HG02885 (cell line): ENCODE results near the gene SLITRK3.

Experiments
- ATAC-seq: cut with Tn5 transposase; IDR thresholded peaks from one replicate; pipeline ENCODE4 v1.9.1; 2021; ENCODE audit warnings: mild to moderate bottlenecking; ENCODE audit not compliant: unreplicated experiment, poor library complexity

SLITRK3 gene

GRCh38 chr3:165195640-165196576 lies at the start of gene SLITRK3:
Gene SLITRK3 (minus strand): TSS chr3:165196384. CDS start chr3:165190830, 5,554 bp downstream.
- ATAC-seq = no peak

DNA sequence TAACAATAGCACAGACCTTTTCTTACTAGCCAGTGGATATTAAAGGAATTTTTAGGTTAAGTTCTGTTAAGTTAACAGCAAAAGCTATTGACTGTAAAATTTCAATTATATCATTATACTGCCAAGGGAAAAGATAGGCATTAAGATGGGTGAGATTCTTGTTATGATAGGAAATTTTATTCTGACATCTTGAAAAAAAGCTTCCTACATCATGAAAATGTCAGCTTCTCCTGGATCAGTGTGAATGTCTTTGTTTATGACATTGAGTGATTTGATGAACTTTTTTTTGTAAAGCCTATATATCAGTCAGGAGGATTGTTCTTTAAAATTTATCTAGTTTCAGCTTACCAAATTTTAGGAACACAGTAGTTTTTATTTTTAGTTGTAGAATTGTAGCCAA lies 47.4 kb upstream of the SLITRK3 start:
- no peak for ATAC-seq

DNA sequence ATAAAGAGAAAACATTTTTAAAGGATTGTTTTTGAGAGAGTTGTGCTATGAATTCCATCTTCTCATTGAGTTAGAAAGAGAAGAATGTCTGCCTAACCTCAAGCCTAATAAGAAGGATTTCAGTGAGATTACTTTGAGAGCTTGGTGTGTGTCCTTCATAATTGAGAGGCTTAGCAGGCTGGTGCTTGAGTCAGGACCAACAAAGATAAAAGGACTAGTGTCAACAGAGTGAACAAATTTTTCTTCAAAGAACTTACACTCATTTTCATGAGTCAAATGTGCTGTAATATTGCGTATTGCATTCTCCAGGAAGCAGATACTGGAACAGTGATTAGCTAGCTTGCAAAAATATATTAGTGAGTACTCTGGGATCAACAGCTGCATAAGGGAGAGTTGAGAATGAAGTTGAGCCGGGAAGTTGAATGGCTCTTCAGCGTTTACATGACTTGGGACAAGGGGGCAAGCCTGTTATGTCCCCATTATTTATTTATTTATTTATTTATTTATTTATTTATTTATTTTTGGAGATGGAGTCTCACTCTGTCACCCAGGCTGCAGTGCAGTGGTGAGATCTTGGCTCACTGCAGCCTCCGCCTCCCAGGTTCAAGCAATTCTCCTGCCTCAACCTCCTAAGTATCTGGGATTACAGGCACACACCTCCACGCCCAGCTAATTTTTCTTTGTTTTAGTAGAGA lies 37.5 kb upstream of the SLITRK3 start:
- no peak for ATAC-seq

- no peak for ATAC-seq
Measured at GRCh38 chr3:165225604-165226003, 29.4 kb upstream of the SLITRK3 start.

GRCh38 chr3:165217739-165218138 lies 21.6 kb upstream of the SLITRK3 start:
- ATAC-seq = no peak

DNA sequence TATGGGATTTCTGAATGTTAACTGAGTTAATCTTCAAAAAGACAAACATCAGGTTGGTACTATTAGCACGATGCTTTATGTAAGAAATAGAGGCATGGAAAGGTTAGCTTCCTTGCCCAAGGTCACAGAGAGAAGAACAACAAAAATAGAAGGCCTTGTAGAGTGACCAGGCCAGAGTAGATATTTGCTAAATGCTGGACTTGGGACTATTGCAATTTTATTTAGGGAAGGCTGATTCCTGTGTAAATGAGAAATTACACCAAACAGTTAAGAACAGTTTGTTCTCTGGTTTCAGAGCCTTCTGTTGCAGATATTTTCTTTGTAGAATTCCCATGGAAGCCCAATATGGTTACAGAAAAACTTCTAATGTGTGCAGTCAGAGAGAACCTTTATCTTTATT lies 16.4 kb upstream of the SLITRK3 start:
- no peak for ATAC-seq

GRCh38 chr3:165211721-165212120 lies 15.5 kb upstream of the SLITRK3 start:
- no peak for ATAC-seq

- ATAC-seq = no peak
Measured at GRCh38 chr3:165210727-165211126, 14.5 kb upstream of the SLITRK3 start.

GRCh38 chr3:165210132-165210531 lies 13.9 kb upstream of the SLITRK3 start:
- ATAC-seq = no peak

DNA sequence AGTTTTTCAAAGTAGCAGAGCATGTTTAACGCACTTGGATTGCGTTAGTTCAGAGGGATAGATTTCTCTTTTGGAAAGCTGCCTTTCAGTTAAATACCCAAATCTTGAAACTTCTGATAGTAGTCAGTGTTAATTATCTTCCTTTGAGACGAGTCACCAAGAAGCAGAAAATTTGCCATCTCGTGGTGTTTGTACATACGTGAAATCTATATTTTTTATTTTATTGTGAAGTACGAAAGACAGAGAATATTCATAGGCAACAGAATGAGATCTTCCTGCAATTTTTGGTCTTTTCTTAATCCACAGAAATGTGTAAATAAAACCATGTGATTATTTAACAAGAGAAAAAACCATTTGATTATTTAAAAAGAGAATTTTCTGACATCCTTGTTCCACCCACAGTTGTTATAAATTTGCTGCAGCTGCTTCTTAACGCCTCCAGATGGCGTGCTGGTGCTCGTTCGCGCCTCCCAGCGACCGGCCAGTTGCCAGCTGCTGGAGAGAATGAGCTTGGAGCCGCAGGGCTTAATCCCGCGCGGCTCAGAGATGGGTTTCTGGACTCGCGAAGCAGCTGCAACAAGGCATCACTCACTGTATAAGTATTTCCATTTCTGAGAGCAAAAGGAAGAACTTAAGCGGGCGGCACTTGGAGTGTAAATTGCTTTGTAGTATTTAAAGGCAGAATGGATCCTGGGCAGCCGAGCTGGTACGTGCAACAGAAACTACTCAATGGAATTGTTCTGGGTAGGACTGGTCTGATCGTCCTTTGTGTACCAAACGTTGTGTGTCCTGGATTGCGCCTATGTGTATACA lies 10.5 kb upstream of the SLITRK3 start:
- ATAC-seq = peak; percentile 97

DNA sequence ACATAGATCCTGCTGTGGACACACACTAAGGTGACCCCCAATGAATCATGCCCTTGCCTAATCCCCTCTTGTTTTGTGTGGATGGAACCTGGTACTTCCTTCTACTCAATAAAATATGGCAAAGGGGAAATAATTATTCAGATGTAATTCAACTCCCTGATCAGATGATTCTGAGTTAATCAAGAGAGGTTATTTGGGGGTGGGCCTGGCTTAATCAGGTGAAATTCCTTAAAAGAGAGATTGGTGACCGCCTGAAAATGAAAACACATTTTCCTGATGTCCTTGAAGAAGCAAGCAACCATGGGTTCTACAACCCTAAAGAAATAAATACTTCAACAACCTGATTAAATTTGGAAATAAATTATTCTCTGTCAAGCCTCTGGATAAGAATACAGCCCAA lies 8.3 kb upstream of the SLITRK3 start:
- ATAC-seq = no peak

DNA sequence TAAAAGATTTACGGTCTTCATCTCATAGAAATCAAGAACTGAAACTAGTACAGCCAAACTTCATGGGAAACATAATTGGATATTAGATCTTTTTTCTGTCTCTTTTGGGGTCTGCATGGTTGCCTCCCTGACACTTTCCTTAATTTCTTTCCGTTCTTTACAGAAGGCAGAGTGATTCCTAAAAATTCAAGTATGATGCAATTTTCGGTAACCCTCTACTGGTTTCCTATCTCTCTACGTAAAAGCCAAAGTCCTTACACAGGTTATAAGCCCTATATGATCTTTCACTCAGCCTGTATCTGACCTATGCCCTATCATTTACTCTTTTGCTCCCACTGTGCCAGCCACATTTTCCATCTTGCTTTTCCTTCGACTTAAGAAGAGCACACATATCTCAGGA lies 6.8 kb upstream of the SLITRK3 start:
- no peak for ATAC-seq

GRCh38 chr3:165201964-165202363 lies 5.8 kb upstream of the SLITRK3 start:
- ATAC-seq = peak; percentile 43

GRCh38 chr3:165197481-165197800 lies 1.3 kb upstream of the SLITRK3 start:
- no peak for ATAC-seq

- ATAC-seq = no peak
Measured at GRCh38 chr3:165196577-165197480, 645 bp upstream of the SLITRK3 start.

- no peak for ATAC-seq
Measured at GRCh38 chr3:165195241-165195639, 944 bp downstream of the SLITRK3 start.

DNA sequence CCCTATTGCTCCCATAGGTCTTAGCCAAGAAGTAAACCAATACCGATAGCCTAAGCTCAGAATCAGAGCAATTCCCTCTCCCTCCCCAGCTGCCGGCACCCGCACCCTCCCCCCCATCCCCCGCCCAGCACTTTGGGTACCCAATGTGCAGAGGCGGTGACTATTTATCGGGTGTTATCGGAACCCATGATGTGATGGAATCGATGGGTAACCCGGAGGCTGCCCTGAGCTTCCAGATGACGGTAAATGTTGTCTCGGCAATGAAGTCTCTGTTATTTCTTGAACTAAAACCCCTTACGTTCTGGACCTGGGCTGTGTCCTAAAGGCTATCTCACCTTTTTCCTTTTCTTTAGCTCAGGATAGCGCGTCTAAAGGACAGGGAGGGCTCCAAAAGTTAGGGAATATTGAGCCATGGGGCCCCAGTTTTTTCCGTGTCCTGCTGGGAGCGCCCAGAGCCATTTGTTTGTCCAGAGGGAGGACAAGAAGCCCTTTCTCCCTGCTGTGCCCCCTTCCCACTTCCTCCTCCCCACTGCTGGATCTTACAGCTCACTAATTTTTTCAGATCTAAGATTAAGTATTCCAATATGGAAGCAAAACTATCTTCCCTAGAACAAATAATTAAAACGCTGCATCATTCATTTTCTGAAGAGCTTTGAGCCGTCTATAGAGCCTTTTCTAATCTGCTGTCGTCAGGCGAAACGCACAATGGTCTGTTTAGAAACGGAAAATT lies 1.5 kb downstream of the SLITRK3 start:
- ATAC-seq = no peak

- no peak for ATAC-seq
Measured at GRCh38 chr3:165193366-165194254, 2.6 kb downstream of the SLITRK3 start.
